Measurements from ENCODE around the gene KLF5. TPM values are rescaled to one million over a fixed set of nuclear protein-coding genes. Genes with fewer than 3 reads are reported as not detected.

The KLF5 gene
- total and polyA plus RNA-seq, 7 donors, result 8.0 to 48.2 (median 11.6) TPM

GRCh38 chr13:73065665-73066340, 7.0 kb downstream of the KLF5 start:
- intact Hi-C loops (cut with DNase I), result no loop called here
- no peak for TF ChIP-seq CTCF (IDR thresholded peaks at IDR 0.05)
- H3K36me3 ChIP-seq (ENCODE audit: insufficient read depth in 1 of 2, low read depth in 1 of 2), result peaks cover 0 to 53% of the 10 kb centered on the region in 2 donors
- no peak overlapping the region for H3K27ac ChIP-seq
- H3K27me3 ChIP-seq (ENCODE audit: insufficient read depth in 3 of 3, low read length in 2 of 3), result no peaks in the 10 kb centered on the region
- WGBS, 3 donors, result 84 to 92% (median 90%) methylated on average over 7 of the region's 7 CpGs
- ATAC-seq, result no peak
- H3K4me3 ChIP-seq, result no peak overlapping the region
- H3K9me3 ChIP-seq, result no peaks in the 10 kb centered on the region
- no peak for DNase-seq
- peaks cover 9% of the 10 kb centered on the region for H3K4me1 ChIP-seq

GRCh38 chr13:73069206-73069805, 10.5 kb downstream of the KLF5 start:
- Histone ChIP-seq H3K36me3 (ENCODE audit: insufficient read depth in 1 of 2, low read depth in 1 of 2) (peaks cover 0 to 31% of the 10 kb centered on the region in 2 donors), H3K27me3 (ENCODE audit: insufficient read depth in 3 of 3, low read length in 2 of 3) (no peaks in the 10 kb centered on the region), H3K9me3 (no peaks in the 10 kb centered on the region), H3K4me3 (no peak overlapping the region), H3K4me1 (no peaks in the 10 kb centered on the region), H3K27ac (no peak overlapping the region)
- no peak for DNase-seq
- intact Hi-C loops (cut with DNase I), result no loop called here
- no peak for ATAC-seq
- 80 to 93% (median 89%) methylated on average over 1 of the region's 1 CpG for WGBS, 3 donors
- TF ChIP-seq CTCF (IDR thresholded peaks at IDR 0.05), result no peak

- no peak for TF ChIP-seq CTCF (IDR thresholded peaks at IDR 0.05)
- Histone ChIP-seq H3K9me3 (no peaks in the 10 kb centered on the region), H3K4me3 (no peak overlapping the region), H3K27me3 (ENCODE audit: insufficient read depth in 3 of 3, low read length in 2 of 3) (no peaks in the 10 kb centered on the region), H3K4me1 (no peaks in the 10 kb centered on the region), H3K27ac (no peak overlapping the region), H3K36me3 (ENCODE audit: insufficient read depth in 1 of 2, low read depth in 1 of 2) (peaks cover 0 to 18% of the 10 kb centered on the region in 2 donors)
- ATAC-seq (no peak), DNase-seq (no peak)
- intact Hi-C loops (cut with DNase I), result no loop called here
- WGBS, 3 donors, result 91 to 96% (median 92%) methylated on average over 5 of the region's 5 CpGs
These were observed 11.8 kb downstream of the KLF5 start for GRCh38 chr13:73070451-73071098.

- Histone ChIP-seq H3K27ac (no peak overlapping the region), H3K4me3 (no peak overlapping the region), H3K36me3 (ENCODE audit: insufficient read depth in 1 of 2, low read depth in 1 of 2) (peaks cover 0 to 18% of the 10 kb centered on the region in 2 donors), H3K4me1 (no peaks in the 10 kb centered on the region), H3K27me3 (ENCODE audit: insufficient read depth in 3 of 3, low read length in 2 of 3) (no peaks in the 10 kb centered on the region), H3K9me3 (no peaks in the 10 kb centered on the region)
- no peak for TF ChIP-seq CTCF (IDR thresholded peaks at IDR 0.05)
- 75 to 85% (median 81%) methylated on average over 10 of the region's 10 CpGs for WGBS, 3 donors
- DNase-seq (no peak), ATAC-seq (no peak)
- intact Hi-C loops (cut with DNase I), result no loop called here
These were observed 13.6 kb downstream of the KLF5 start for GRCh38 chr13:73072239-73072900.

Data from psoas muscle (tissue), 8 donors.